PC-9 (cell line): ENCODE data around the gene TFF2. TPM values are rescaled to one million over a fixed set of nuclear protein-coding genes. Genes with fewer than 3 reads are reported as not detected.

Experiments used
- BruUV-seq: library from RNA; stranded (reverse); fragments of 400-500 nt; replicated peaks from 2 replicates; lab custom pipeline; 2021; lab: Mats Ljungman, UMichigan
- CTCF ChIA-PET: fragments of 300-600 bp; sonication (Branson Sonifier 250); formaldehyde crosslinking; loops from one replicate; lab custom pipeline; 2022; ENCODE audit warnings: antibody characterized with exemption; lab: Charles Lee
- POLR2A ChIA-PET: fragments of 300-600 bp; sonication (Branson Sonifier 250); formaldehyde crosslinking; loops from one replicate; lab custom pipeline; 2022; ENCODE audit warnings: antibody characterized with exemption; ENCODE audit not compliant: unreplicated experiment; lab: Charles Lee
- DNase-seq, 2 experiments: peaks; one replicate each; pipeline versions ENCODE4 v3.0.0 to v3.0.0-alpha.2; 2015 to 2022; ENCODE audit warnings: mixed read lengths in 1 of 2
- H2AFZ ChIP-seq: fragments of 200-600 bp; sonication (generic); 2 replicates; pipeline ENCODE4 v1.8.1; 2017; ENCODE audit warnings: antibody characterized with exemption
- H3F3A ChIP-seq: fragments of 200-600 bp; sonication (generic); 2 replicates; pipeline ENCODE4 v1.8.1; 2017; ENCODE audit warnings: antibody characterized with exemption, mild to moderate bottlenecking, low read depth; ENCODE audit not compliant: insufficient read depth
- H3K27ac ChIP-seq: fragments of 200-600 bp; sonication (generic); 2 replicates; pipeline ENCODE4 v1.6.1; 2016; ENCODE audit warnings: mixed run types
- H3K27me3 ChIP-seq: fragments of 200-600 bp; sonication (generic); 2 replicates; pipeline ENCODE4 v1.6.1; 2016; ENCODE audit warnings: low read depth, mixed run types; ENCODE audit not compliant: insufficient read depth
- H3K36me3 ChIP-seq: fragments of 200-600 bp; sonication (generic); 2 replicates; pipeline ENCODE4 v1.6.1; 2016; ENCODE audit warnings: low read depth, mixed run types
- H3K4me1 ChIP-seq: fragments of 200-600 bp; sonication (generic); replicated peaks from 2 replicates; pipeline ENCODE4 v1.6.1; 2016; ENCODE audit warnings: mixed run types; ENCODE audit not compliant: insufficient read depth
- H3K4me2 ChIP-seq: fragments of 200-600 bp; sonication (generic); 2 replicates; pipeline ENCODE4 v1.6.1; 2017; ENCODE audit warnings: mixed run types
- H3K4me3 ChIP-seq: fragments of 200-600 bp; sonication (generic); 2 replicates; pipeline ENCODE4 v1.6.1; 2016; ENCODE audit warnings: mixed run types
- H3K79me2 ChIP-seq: fragments of 200-600 bp; sonication (generic); 2 replicates; pipeline ENCODE4 v1.6.1; 2017; ENCODE audit warnings: low read depth, mixed run types
- H3K9me2 ChIP-seq: fragments of 200-600 bp; sonication (generic); 2 replicates; pipeline ENCODE4 v1.8.1; 2017; ENCODE audit warnings: mild to moderate bottlenecking; ENCODE audit not compliant: insufficient read depth
- H3K9me3 ChIP-seq: fragments of 200-600 bp; sonication (generic); 2 replicates; pipeline ENCODE4 v1.8.1; 2016; ENCODE audit warnings: low read depth; ENCODE audit not compliant: insufficient read depth
- H4K20me1 ChIP-seq: fragments of 200-600 bp; sonication (generic); 2 replicates; pipeline ENCODE4 v1.8.1; 2017; ENCODE audit not compliant: insufficient read depth
- CTCF ChIP-seq: fragments of 200-600 bp; sonication (generic); conservative IDR thresholded peaks from 2 replicates; pipeline ENCODE4 v1.6.1; 2017; ENCODE audit warnings: mixed run types, antibody characterized with exemption, mild to moderate bottlenecking, moderate library complexity
- EZH2 ChIP-seq: fragments of 200-600 bp; sonication (generic); IDR thresholded peaks from 2 replicates; pipeline ENCODE4 v1.8.0; 2017; ENCODE audit warnings: antibody characterized with exemption, low read depth
- intact Hi-C: fragments of 100-400 bp; cut with micrococcal nuclease; formaldehyde crosslinking; loops from one replicate; pipeline ENCODE4 v1.10.0; 2022; ENCODE audit not compliant: unreplicated experiment
- total RNA-seq: library from RNA; stranded (reverse); gene quantifications from 2 replicates; pipeline ENCODE4 v1.2.3, GENCODE V29; 2021

The TFF2 gene
- total RNA-seq, 1 experiment from 2014 or later = 0.52 TPM

- Histone ChIP-seq H4K20me1 (no peaks in the 10 kb centered on the region), H3K4me2 (no peak overlapping the region), H3K27me3 (no peaks in the 10 kb centered on the region), H3F3A (peaks cover 25% of the 10 kb centered on the region), H2AFZ (no peak overlapping the region), H3K9me2 (no peaks in the 10 kb centered on the region), H3K4me1 (peaks cover 47% of the 10 kb centered on the region), H3K27ac (no peak overlapping the region), H3K4me3 (no peak overlapping the region), H3K9me3 (no peaks in the 10 kb centered on the region), H3K36me3 (no peaks in the 10 kb centered on the region), H3K79me2 (no peaks in the 10 kb centered on the region)
- no peak for DNase-seq
- intact Hi-C loops = no loop called here
- TF ChIP-seq EZH2 (no peak), CTCF (no peak)
- ChIA-PET POLR2A (no interaction called here), CTCF (no interaction called here)
- no TSS peak for BruUV-seq
Observed at GRCh38 chr21:42364304-42364865, 13.6 kb upstream of the TFF2 start.

GRCh38 chr21:42363312-42363711 is 12.5 kb upstream of the TFF2 start:
- POLR2A ChIA-PET = no interaction called here

GRCh38 chr21:42362700-42363099 is 11.9 kb upstream of the TFF2 start:
- TF ChIP-seq EZH2 (no peak), CTCF (no peak)
- H4K20me1 ChIP-seq = no peaks in the 10 kb centered on the region
- no peaks in the 10 kb centered on the region for H3K27me3 ChIP-seq
- no peaks in the 10 kb centered on the region for H3K79me2 ChIP-seq
- no peaks in the 10 kb centered on the region for H3K36me3 ChIP-seq
- H3K4me1 ChIP-seq = peaks cover 38% of the 10 kb centered on the region
- peaks cover 25% of the 10 kb centered on the region for H3F3A ChIP-seq
- H3K4me2 ChIP-seq = peak overlapping the region; percentile 53
- H3K9me3 ChIP-seq = no peaks in the 10 kb centered on the region
- DNase-seq = no peak
- no peak overlapping the region for H3K4me3 ChIP-seq
- H3K9me2 ChIP-seq = no peaks in the 10 kb centered on the region
- intact Hi-C loops = no loop called here
- CTCF ChIA-PET = interaction anchor here (0.6 to 0.7 kb wide), 3 partner anchors 53 to 270 kb away, joined by 3 to 7 read pairs (median 4); no protein-coding TSS in a partner anchor
- H3K27ac ChIP-seq = peak overlapping the region; percentile 60
- BruUV-seq = no TSS peak
- POLR2A ChIA-PET = no interaction called here
- no peak overlapping the region for H2AFZ ChIP-seq

More at GRCh38 chr21:42363312-42363711, 12.5 kb upstream of the TFF2 start:
- Histone ChIP-seq H3K4me3 (no peak overlapping the region), H4K20me1 (no peaks in the 10 kb centered on the region), H2AFZ (no peak overlapping the region), H3K9me2 (no peaks in the 10 kb centered on the region), H3K27ac (peak overlapping the region; percentile 60), H3K4me1 (peaks cover 43% of the 10 kb centered on the region), H3K9me3 (no peaks in the 10 kb centered on the region), H3K79me2 (no peaks in the 10 kb centered on the region), H3K36me3 (no peaks in the 10 kb centered on the region), H3F3A (peaks cover 25% of the 10 kb centered on the region), H3K4me2 (peak overlapping the region; percentile 53), H3K27me3 (no peaks in the 10 kb centered on the region)
- DNase-seq = peak; percentile 46 to 83
- intact Hi-C loops = no loop called here
- no peak for TF ChIP-seq EZH2
- no peak for TF ChIP-seq CTCF
- BruUV-seq = no TSS peak
- CTCF ChIA-PET = interaction anchor here (0.5 to 0.7 kb wide), 3 partner anchors 54 to 364 kb away, joined by 3 to 7 read pairs (median 3); no protein-coding TSS in a partner anchor
